ENCODE results near the gene FBXO31.
A peak's percentile ranks its signal among the peaks of the same experiment; 100 is the strongest.

The FBXO31 gene

DNA sequence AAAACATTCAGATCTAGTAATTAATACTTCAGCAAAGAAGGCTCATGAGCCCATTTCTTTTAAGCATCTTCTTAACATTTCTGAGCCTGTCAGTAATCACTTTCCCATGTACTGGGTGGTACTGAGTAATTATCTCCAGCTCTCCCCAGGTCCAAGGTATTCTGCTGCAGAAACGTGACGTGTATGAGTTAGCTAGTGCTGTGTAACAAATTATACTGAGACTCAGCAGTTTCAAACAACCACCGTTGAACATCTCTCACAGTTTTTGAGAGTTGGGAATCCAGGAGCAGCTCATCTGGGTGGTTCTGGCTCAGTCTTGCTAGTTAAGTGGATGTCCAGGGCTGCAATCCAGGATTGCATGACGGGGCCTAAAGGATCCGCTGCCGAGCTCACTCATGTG, 91.6 kb downstream of the FBXO31 start:
- TF ChIP-seq POLR2AphosphoS5 (IDR thresholded peaks at IDR 0.05; ENCODE audit: low read depth, low read length) (no peak), TAF1 (IDR thresholded peaks at IDR 0.05; ENCODE audit: borderline replicate concordance, low read depth, low read length) (no peak), POLR2A (IDR thresholded peaks at IDR 0.05; ENCODE audit: low read depth, low read length) (no peak)
- FAIRE-seq, result no peak
- no peak for DNase-seq (ENCODE audit: insufficient read length)

DNA sequence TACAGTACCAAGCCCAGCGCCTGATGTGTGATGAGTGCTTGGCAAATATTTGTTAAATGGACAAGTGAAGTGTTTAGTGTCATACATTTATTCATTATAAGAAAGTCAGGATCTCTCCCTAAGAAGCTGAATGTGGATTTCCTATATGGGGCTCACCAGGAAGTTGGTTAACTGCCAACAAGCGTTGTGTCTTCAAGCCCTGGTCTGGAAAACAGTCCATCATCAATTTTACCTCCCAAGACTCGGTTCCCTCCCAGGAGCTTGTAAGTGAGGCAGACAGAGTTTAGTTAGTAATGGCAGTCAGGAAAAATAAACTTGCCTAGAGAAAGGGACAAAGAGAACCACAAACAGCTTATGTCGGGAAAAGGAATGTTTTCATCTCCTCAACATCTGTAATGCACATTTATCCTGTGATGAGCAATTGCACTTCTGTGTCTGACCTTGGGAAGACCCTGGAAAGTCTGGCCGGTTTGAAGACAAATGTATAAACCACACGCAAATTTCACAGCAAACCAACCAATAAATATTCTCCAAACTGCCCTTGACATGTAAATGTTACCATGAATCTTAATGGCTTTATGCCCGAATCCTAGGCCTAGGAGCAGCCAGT, 94.7 kb downstream of the FBXO31 start:
- DNase-seq (ENCODE audit: insufficient read length), result no peak
- FAIRE-seq, result no peak
- no peak for TF ChIP-seq POLR2A (IDR thresholded peaks at IDR 0.05; ENCODE audit: low read depth, low read length)
- TF ChIP-seq TAF1 (IDR thresholded peaks at IDR 0.05; ENCODE audit: borderline replicate concordance, low read depth, low read length), result no peak
- no peak for TF ChIP-seq POLR2AphosphoS5 (IDR thresholded peaks at IDR 0.05; ENCODE audit: low read depth, low read length)

DNA sequence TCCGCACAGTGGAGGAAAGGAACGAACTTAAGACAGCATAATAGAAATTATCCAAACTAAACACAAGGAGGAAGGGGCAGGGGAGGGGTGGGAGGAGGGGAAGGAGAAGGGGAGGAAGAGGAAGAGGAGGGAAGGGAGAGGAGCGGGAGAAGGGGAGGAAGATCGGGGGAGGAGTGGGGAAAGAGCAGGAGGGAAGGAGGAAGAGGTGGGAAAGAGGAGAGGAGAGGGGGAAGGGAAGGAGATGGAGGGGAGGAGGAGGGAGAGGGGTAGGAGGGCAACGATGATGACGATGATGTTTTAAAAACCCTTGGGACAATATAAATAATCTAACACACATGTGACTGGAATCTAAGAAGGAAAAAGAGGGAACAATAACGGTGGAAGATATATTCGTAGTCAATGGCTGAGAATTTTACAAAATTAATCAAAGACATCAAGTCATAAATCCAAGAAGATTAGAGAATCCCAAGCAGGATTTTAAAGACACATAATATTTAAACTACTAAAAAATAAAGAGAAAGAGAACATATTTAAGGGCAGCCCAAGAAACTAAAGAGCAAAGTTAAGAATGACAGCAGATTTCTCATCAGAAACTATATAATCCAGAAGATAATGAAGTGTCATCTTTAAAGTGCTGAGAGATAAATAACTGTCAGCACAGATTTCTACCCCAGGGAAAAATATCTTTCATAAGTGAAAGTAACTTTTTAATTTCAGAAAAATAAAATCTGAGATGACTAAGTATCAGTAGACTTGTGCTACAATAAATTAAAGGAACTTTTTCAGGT, 96.5 kb downstream of the FBXO31 start:
- DNase-seq (ENCODE audit: insufficient read length) (no peak), FAIRE-seq (no peak)
- TF ChIP-seq POLR2A (IDR thresholded peaks at IDR 0.05; ENCODE audit: low read depth, low read length), result no peak
- TF ChIP-seq TAF1 (IDR thresholded peaks at IDR 0.05; ENCODE audit: borderline replicate concordance, low read depth, low read length), result no peak
- no peak for TF ChIP-seq POLR2AphosphoS5 (IDR thresholded peaks at IDR 0.05; ENCODE audit: low read depth, low read length)

DNA sequence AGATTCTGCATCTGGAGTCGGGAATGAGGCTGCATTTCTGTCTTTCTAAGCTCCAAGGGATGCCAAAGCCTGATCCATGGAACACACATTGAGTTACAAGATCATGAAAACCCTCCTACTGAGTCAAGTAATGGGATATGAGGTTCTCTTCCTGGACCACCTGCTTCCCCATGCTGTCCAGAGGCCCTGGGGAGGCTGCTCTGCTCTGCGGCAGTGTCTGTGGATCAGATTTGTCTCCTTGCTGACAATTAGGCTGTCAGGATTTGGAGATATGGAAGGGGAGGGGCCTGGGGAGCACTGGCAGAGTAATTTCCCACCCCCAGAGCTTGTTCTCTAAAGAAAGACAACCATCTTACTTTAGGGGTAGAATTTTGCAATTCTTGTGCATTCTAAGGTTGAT, 99.4 kb downstream of the FBXO31 start:
- no peak for FAIRE-seq
- TF ChIP-seq TAF1 (IDR thresholded peaks at IDR 0.05; ENCODE audit: borderline replicate concordance, low read depth, low read length), result no peak
- TF ChIP-seq POLR2A (IDR thresholded peaks at IDR 0.05; ENCODE audit: low read depth, low read length), result no peak
- TF ChIP-seq POLR2AphosphoS5 (IDR thresholded peaks at IDR 0.05; ENCODE audit: low read depth, low read length), result no peak
- no peak for DNase-seq (ENCODE audit: insufficient read length)

DNA sequence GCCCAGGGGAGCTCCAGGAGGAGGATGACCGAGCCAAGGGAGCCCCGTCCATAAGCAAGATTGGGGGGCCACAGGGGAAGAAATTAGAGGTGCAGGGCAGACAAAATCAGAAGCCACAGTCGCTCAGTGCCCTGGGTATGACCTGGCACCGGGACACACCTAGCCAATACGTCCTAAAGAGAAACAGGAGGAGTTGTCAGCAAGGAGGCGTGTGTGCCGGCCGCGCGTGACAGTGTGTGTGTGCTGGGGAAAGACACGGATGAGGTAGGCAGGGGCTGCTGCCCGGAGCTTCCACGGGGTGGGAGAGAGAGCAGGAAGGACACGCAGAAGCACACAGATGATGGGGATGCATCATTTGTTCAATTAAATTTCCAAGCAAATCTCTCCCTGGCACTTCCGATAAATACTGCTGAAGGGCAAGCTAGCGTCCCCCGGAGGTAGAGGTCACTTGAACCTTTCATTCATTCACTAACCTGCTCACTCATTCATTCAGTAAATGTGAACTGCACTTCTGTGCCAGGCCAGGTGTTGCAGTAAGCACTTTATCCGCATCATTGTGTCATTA, 104.4 kb downstream of the FBXO31 start:
- DNase-seq (ENCODE audit: insufficient read length) (no peak), FAIRE-seq (no peak)
- TF ChIP-seq POLR2A (IDR thresholded peaks at IDR 0.05; ENCODE audit: low read depth, low read length) (no peak), POLR2AphosphoS5 (IDR thresholded peaks at IDR 0.05; ENCODE audit: low read depth, low read length) (no peak), TAF1 (IDR thresholded peaks at IDR 0.05; ENCODE audit: borderline replicate concordance, low read depth, low read length) (no peak)

DNA sequence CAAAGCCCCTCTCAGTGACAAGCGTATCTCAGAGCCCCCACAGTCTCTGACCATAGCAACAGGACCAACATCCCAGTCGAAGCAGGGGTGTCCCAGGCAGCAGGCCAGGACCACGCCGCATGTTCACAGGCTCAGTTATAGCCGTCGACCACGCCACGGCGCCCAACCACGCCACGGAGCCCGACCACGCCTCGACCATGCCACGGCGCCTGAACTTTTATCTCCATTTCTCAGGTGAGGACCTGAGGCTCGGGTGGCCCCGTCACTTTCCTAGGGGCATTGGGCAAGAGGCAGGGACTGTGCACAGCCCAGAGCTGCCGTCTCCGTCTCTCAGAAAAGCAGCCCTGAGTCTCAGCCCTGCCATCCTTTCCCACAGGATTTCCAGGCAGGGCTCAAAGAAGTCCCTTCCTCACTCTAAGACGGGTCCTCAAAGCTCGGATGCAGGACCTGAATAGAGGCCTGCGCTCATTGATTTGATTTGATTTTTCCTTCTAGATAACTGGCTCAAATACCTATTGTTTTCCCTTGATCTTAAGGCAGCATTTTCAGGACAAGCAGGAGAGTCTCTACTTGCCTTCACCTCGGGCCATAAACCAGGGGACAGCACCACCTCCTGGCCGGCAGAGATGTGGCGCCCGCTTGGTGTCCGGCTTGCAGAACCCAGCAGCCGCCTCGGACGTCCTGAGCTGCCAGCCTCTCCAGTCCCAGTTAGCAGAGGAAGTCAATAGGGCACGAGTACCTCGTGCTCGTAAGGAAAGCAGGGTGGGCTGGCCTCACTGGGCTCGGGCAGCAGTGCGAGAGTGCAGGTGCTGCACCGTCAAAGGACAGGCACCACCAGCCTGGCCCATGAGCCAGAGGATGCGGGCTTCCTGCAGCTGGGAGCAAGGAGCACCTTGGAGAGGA, 105.1 kb downstream of the FBXO31 start:
- no peak for FAIRE-seq
- DNase-seq (ENCODE audit: insufficient read length), result peak; percentile 79
- TF ChIP-seq POLR2AphosphoS5 (IDR thresholded peaks at IDR 0.05; ENCODE audit: low read depth, low read length) (no peak), POLR2A (IDR thresholded peaks at IDR 0.05; ENCODE audit: low read depth, low read length) (no peak), TAF1 (IDR thresholded peaks at IDR 0.05; ENCODE audit: borderline replicate concordance, low read depth, low read length) (no peak)

All from GM12892 (cell line).